SJCRH30 (cell line): ENCODE results near the gene GPRC5D. TPM values are rescaled to one million over a fixed set of nuclear protein-coding genes. Genes with fewer than 3 reads are reported as not detected.
A peak's percentile ranks its signal among the peaks of the same experiment; 100 is the strongest.

Experiments
- DNase-seq, 2 experiments: peaks; one replicate each; pipeline ENCODE4 v3.0.0-alpha.2; 2015 to 2020
- H3K27ac ChIP-seq: fragments of 250-450 bp; sonication (Bioruptor Pico); 2 replicates; pipeline ENCODE4 v1.5.1; 2020; ENCODE audit warnings: mild to moderate bottlenecking, moderate library complexity
- H3K27me3 ChIP-seq: fragments of 250-450 bp; sonication (Bioruptor Pico); 2 replicates; pipeline ENCODE4 v1.5.1; 2020; ENCODE audit warnings: mild to moderate bottlenecking, moderate library complexity
- H3K36me3 ChIP-seq: fragments of 250-450 bp; sonication (Bioruptor Pico); 2 replicates; pipeline ENCODE4 v1.5.1; 2020; ENCODE audit warnings: mild to moderate bottlenecking, moderate library complexity
- H3K4me1 ChIP-seq: fragments of 250-450 bp; sonication (Bioruptor Pico); 2 replicates; pipeline ENCODE4 v1.5.1; 2020; ENCODE audit warnings: mild to moderate bottlenecking, moderate library complexity
- H3K4me3 ChIP-seq: fragments of 250-450 bp; sonication (Bioruptor Pico); 2 replicates; pipeline ENCODE4 v1.5.1; 2020; ENCODE audit warnings: mild to moderate bottlenecking, moderate library complexity
- H3K9me3 ChIP-seq: fragments of 250-450 bp; sonication (Bioruptor Pico); replicated peaks from 2 replicates; pipeline ENCODE4 v1.5.1; 2020; ENCODE audit warnings: mild to moderate bottlenecking, moderate library complexity
- total RNA-seq: library from RNA; depleted of rRNA; stranded (reverse); fragments of >200 nt; shearing (Covaris generic); gene quantifications from 2 replicates; pipeline ENCODE4 v1.2.3, GENCODE V29; 2014

GPRC5D gene
- total RNA-seq, 1 experiment from 2014 or later: not detected

DNA sequence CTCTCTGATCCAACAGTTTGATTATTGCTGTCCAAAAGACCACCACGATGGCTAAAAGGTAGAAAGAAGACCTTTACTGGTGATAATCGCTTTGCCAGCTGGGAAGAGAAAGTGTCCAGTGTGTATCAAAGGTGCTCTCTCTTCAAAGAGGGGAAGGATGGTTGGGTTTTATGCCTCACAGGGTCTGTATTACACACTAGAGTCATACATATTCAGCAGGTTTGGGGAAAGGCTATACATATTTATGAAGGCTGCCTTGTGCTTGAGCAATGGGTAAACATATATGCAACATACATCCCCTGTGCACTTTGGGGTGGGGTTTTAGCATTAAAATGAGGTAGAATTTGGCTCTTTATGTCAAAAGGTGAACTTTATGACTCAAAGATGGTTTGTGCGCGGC lies 18.2 kb downstream of the GPRC5D start:
- H3K27ac ChIP-seq: no peak overlapping the region
- H3K9me3 ChIP-seq: no peaks in the 10 kb centered on the region
- no peak overlapping the region for H3K4me3 ChIP-seq
- H3K27me3 ChIP-seq: no peaks in the 10 kb centered on the region
- DNase-seq: no peak
- no peaks in the 10 kb centered on the region for H3K36me3 ChIP-seq
- peaks cover 8% of the 10 kb centered on the region; the same call in 1 of the 2 replicates for H3K4me1 ChIP-seq

- no peaks in the 10 kb centered on the region for H3K36me3 ChIP-seq
- H3K27me3 ChIP-seq: no peaks in the 10 kb centered on the region
- H3K27ac ChIP-seq: no peak overlapping the region
- DNase-seq: no peak
- H3K9me3 ChIP-seq: no peaks in the 10 kb centered on the region
- no peak overlapping the region for H3K4me3 ChIP-seq
- peaks cover 8% of the 10 kb centered on the region; the same call in 1 of the 2 replicates for H3K4me1 ChIP-seq
Observed at GRCh38 chr12:12930633-12931219, 21.2 kb downstream of the GPRC5D start.

- Histone ChIP-seq H3K36me3 (no peaks in the 10 kb centered on the region), H3K4me3 (no peak overlapping the region), H3K27me3 (no peaks in the 10 kb centered on the region), H3K9me3 (no peaks in the 10 kb centered on the region), H3K27ac (no peak overlapping the region), H3K4me1 (peaks cover 6% of the 10 kb centered on the region; the same call in 1 of the 2 replicates)
- DNase-seq: no peak
Observed at GRCh38 chr12:12929696-12930095, 22.3 kb downstream of the GPRC5D start.

DNA sequence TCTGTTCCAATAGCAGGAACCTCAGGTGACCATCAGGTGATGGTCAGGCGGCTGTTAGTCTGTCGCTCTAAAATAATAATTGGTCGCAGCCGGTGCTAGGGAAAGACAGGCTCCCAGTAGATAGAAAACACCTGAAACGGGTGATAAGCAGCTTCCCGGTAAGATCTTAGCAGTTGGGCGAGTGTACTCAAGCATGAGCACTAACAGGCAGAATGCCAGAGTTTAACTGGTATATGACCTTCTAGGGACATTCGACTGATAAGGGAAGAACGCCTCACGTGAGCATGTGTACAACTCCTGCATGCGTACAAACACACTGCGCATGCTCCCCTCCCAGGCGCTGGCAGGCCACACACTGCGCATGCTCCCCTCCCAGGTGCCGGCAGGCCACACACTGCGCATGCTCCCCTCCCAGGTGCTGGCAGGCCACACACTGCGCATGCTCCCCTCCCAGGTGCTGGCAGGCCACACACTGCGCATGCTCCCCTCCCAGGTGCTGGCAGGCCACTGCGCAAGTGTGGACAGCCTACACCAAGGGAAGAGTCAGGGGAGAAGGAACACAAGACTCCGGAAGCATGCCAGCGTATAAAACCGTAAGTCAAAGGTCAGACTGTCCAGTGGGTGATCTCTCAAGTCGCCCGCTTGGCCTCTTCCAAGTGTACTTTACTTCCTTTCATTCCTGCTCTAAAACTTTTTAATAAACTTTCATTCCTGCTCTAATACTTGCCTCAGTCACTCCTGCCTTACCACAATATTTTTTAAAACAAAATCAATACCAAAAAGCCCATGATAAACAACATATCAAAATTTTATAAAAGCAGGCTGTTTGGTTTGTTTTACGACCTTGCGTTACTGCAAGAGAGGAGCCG lies 24.5 kb downstream of the GPRC5D start:
- no peak overlapping the region for H3K27ac ChIP-seq
- DNase-seq: no peak
- no peak overlapping the region for H3K4me3 ChIP-seq
- no peaks in the 10 kb centered on the region for H3K9me3 ChIP-seq
- no peaks in the 10 kb centered on the region for H3K36me3 ChIP-seq
- no peaks in the 10 kb centered on the region for H3K27me3 ChIP-seq
- H3K4me1 ChIP-seq: no peaks in the 10 kb centered on the region

GRCh38 chr12:12926571-12927071 lies 25.3 kb downstream of the GPRC5D start:
- no peak for DNase-seq
- Histone ChIP-seq H3K27me3 (no peaks in the 10 kb centered on the region), H3K4me3 (no peak overlapping the region), H3K27ac (no peak overlapping the region), H3K36me3 (no peaks in the 10 kb centered on the region), H3K9me3 (no peaks in the 10 kb centered on the region), H3K4me1 (no peaks in the 10 kb centered on the region)

DNA sequence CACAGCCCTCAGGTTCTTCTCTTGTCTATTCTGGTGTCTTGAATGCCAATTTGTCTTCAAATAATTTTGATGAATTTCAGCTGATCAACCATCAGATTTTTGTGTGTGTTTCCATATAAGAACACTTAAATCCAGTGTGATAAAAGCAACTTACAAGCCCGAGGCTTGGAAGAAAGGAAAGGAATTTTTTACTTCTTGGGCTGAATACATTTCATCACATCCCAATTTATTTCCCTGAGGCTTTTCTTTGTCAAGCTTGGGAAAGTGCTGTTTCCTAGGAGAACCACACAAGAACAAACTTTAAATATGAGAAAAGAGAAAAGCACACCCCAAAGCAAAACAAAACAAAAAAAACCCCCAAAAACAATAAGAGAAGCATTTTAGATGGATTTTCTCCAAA lies 26.6 kb downstream of the GPRC5D start:
- H3K36me3 ChIP-seq: no peaks in the 10 kb centered on the region
- no peaks in the 10 kb centered on the region for H3K9me3 ChIP-seq
- no peak overlapping the region for H3K4me3 ChIP-seq
- no peaks in the 10 kb centered on the region for H3K27me3 ChIP-seq
- H3K4me1 ChIP-seq: no peaks in the 10 kb centered on the region
- DNase-seq: no peak
- H3K27ac ChIP-seq: no peak overlapping the region

DNA sequence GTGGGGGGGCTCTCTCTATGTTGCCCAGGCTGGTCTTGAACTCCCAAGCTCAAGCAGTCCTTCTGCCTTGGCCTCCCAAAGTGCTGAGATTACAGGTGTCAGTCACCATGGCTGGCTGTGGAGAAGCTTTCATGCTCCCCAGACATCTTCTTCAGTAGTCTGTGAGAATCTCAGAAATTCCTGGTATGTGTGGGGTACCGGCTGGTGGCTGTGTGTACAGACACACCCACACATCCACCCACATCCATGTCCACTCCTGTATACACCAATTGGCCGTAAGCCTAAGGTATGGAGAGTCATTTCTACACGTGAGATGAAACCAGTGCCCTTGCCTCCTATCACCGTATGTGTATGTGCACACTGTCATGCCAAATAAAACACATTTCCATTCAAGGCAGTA lies 27.8 kb downstream of the GPRC5D start:
- Histone ChIP-seq H3K4me1 (no peaks in the 10 kb centered on the region), H3K27ac (no peak overlapping the region), H3K4me3 (no peak overlapping the region), H3K9me3 (no peaks in the 10 kb centered on the region), H3K36me3 (no peaks in the 10 kb centered on the region), H3K27me3 (no peaks in the 10 kb centered on the region)
- no peak for DNase-seq

- Histone ChIP-seq H3K27ac (no peak overlapping the region), H3K9me3 (no peaks in the 10 kb centered on the region), H3K27me3 (no peaks in the 10 kb centered on the region), H3K36me3 (no peaks in the 10 kb centered on the region), H3K4me1 (no peaks in the 10 kb centered on the region), H3K4me3 (no peak overlapping the region)
- DNase-seq: no peak
Observed at GRCh38 chr12:12922978-12923377, 29.0 kb downstream of the GPRC5D start.

DNA sequence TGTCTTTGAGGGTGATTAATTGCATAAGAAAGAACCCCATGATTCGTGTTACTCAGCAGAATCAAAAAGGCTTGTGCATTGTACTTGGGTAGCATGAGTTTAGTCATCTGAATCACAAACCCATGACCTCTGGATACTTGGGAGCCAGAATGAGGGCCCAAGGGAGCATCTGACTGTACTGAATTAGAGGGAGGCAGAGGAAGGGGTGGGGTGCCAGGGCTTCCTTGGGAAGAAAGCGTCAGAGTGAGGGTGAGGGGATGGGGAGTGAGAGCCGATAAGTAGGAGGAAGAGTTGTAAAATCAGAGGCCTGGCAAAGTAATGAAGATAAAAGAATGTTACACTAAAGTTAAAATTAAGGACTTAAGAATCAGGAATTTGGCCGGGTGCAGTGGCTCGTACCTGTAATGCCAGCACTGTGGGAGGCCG lies 29.8 kb downstream of the GPRC5D start:
- H3K36me3 ChIP-seq: no peaks in the 10 kb centered on the region
- DNase-seq: no peak
- no peaks in the 10 kb centered on the region for H3K27me3 ChIP-seq
- H3K4me1 ChIP-seq: no peaks in the 10 kb centered on the region
- no peak overlapping the region for H3K4me3 ChIP-seq
- no peaks in the 10 kb centered on the region for H3K9me3 ChIP-seq
- H3K27ac ChIP-seq: no peak overlapping the region

- no peaks in the 10 kb centered on the region for H3K27me3 ChIP-seq
- H3K4me1 ChIP-seq: no peaks in the 10 kb centered on the region
- no peak overlapping the region for H3K4me3 ChIP-seq
- no peak for DNase-seq
- no peak overlapping the region for H3K27ac ChIP-seq
- H3K36me3 ChIP-seq: no peaks in the 10 kb centered on the region
- H3K9me3 ChIP-seq: no peaks in the 10 kb centered on the region
Observed at GRCh38 chr12:12919666-12920435, 32.1 kb downstream of the GPRC5D start.

DNA sequence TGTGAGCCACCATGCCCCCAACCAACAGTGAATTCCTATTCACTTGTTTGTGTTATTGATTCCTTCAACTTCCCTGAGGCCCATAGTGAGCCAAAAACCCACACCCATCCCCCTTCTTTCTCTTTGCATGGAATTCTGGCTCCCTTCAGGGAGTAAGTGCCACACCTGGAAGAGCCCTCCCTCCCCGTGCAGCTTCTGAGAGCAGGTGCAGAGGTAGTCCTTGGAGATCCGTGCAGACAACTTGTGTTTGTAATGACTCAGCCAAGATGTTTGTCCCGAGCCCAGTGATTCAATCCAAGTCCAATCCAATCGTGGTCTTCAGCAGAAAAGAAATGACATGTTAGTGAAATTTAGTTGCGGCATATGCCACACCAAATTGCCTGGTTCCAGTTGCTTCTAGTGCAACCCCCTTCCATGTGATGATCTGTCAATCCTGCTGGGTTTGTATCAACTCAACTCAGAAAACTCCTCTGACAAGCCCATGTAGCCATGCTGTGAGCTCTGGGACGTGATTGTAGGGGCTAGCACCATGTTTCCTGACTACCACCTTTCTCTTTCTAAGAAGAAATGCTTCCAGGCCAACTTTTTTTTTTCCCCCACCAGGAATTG lies 33.1 kb downstream of the GPRC5D start:
- peaks cover 6% of the 10 kb centered on the region; the same call in 1 of the 2 replicates for H3K4me1 ChIP-seq
- H3K9me3 ChIP-seq: no peaks in the 10 kb centered on the region
- no peak overlapping the region for H3K27ac ChIP-seq
- no peak for DNase-seq
- H3K27me3 ChIP-seq: no peaks in the 10 kb centered on the region
- H3K4me3 ChIP-seq: no peak overlapping the region
- no peaks in the 10 kb centered on the region for H3K36me3 ChIP-seq

DNA sequence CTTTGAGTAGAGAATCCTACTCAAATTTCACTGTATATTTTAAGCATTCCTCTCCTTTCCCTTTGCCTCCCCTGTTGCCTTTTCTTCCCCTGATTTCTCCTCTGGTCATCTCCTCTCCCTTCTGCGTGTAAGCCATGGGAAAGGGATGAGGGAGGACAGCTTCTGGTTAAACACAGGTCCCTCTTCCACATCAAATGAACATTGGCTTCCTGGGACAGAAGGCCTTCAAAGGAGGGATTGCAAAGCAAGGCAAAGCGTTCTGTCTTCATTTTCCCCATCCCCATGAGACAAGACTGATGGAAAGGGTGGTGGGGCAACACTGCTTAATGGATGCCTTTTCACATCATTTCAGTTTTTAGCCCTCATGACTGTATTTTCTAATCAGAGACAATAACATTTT lies 34.5 kb downstream of the GPRC5D start:
- H3K27ac ChIP-seq: no peak overlapping the region
- peaks cover 18% of the 10 kb centered on the region for H3K4me1 ChIP-seq
- no peaks in the 10 kb centered on the region for H3K9me3 ChIP-seq
- H3K4me3 ChIP-seq: no peak overlapping the region
- H3K36me3 ChIP-seq: 0 out of 2 replicates have a peak, but pooled peaks cover 3% of the 10 kb centered on the region
- H3K27me3 ChIP-seq: no peaks in the 10 kb centered on the region
- DNase-seq: no peak

DNA sequence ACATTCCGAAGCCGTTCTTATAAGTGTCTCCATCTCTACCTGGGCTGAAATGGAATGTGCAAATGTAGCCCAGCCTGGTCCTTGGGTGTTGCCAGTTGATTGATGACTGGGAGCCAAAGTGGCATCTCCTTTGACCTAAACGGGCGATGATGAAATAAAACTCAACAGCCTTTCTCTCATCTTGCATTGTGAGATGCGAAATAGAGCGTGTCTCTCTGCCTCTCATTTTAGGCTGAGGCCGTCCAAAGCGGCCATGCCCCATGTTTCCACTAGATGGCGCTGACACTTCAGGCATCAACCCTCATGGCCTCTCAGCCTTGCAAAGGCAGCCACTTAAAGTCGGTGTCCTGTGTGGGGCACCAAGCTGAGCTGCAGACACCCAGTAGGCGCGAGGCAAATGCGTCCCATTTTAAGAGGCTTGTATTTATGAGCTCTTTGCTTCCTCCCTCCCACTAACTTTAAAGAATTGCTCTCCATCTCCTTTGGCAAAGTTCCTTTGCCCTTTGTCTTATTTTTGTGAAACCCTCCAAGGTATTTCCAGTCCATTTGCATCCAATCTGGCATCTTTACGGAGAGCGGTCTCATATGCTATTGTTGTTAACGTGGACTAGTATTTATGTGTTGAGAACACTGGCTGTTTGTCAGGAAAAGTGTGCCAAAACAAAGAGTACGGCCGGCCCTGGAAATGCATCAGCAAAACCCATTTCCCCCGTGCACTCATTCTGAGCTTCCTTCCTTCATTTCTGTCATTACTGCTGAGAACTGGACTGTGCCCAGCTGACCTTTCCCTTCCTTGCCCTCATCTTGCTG lies 35.6 kb downstream of the GPRC5D start:
- H3K4me3 ChIP-seq: no peak overlapping the region
- DNase-seq: peak; percentile 69 to 91
- H3K36me3 ChIP-seq: 0 out of 2 replicates have a peak, but pooled peaks cover 3% of the 10 kb centered on the region
- peaks cover 19% of the 10 kb centered on the region for H3K4me1 ChIP-seq
- no peak overlapping the region for H3K27ac ChIP-seq
- no peaks in the 10 kb centered on the region for H3K9me3 ChIP-seq
- no peaks in the 10 kb centered on the region for H3K27me3 ChIP-seq

- Histone ChIP-seq H3K36me3 (0 out of 2 replicates have a peak, but pooled peaks cover 3% of the 10 kb centered on the region), H3K4me1 (peaks cover 19% of the 10 kb centered on the region), H3K9me3 (no peaks in the 10 kb centered on the region), H3K27ac (no peak overlapping the region), H3K27me3 (no peaks in the 10 kb centered on the region), H3K4me3 (no peak overlapping the region)
- peak in 1 of 2 experiments; percentile 7 for DNase-seq
Observed at GRCh38 chr12:12915656-12916055, 36.3 kb downstream of the GPRC5D start.
